MM.1S (cell line): ENCODE data around the gene GPR42.

Experiments
- DNase-seq: peaks from one replicate; pipeline ENCODE4 v3.0.0-alpha.2; 2015
- H2AFZ ChIP-seq: fragments of 300-600 bp; sonication (generic); 2 replicates; pipeline ENCODE4 v1.6.0; 2016; ENCODE audit warnings: antibody characterized with exemption, low read length
- H3F3A ChIP-seq: fragments of 300-600 bp; sonication (generic); 2 replicates; pipeline ENCODE4 v1.6.1; 2016; ENCODE audit warnings: mild to moderate bottlenecking, antibody characterized with exemption, low read length, moderate library complexity, mixed read lengths; ENCODE audit not compliant: insufficient read depth
- H3K27ac ChIP-seq: fragments of 300-600 bp; sonication (generic); 2 replicates; pipeline ENCODE4 v1.5.1; 2016; ENCODE audit warnings: mild to moderate bottlenecking, low read length
- H3K27me3 ChIP-seq: fragments of 300-600 bp; sonication (generic); replicated peaks from 2 replicates; pipeline ENCODE4 v1.6.0; 2016; ENCODE audit warnings: low read length; ENCODE audit not compliant: insufficient read depth
- H3K36me3 ChIP-seq: fragments of 300-600 bp; sonication (generic); replicated peaks from 2 replicates; pipeline ENCODE4 v1.6.1; 2016; ENCODE audit warnings: mild to moderate bottlenecking, low read length, mixed read lengths; ENCODE audit not compliant: insufficient read depth
- H3K4me1 ChIP-seq: fragments of 300-600 bp; sonication (generic); 2 replicates; pipeline ENCODE4 v1.6.1; 2016; ENCODE audit warnings: low read length, mixed read lengths
- H3K4me2 ChIP-seq: fragments of 300-600 bp; sonication (generic); 2 replicates; pipeline ENCODE4 v1.6.0; 2016; ENCODE audit warnings: low read depth, low read length
- H3K4me3 ChIP-seq: fragments of 300-600 bp; sonication (generic); 2 replicates; pipeline ENCODE4 v1.5.1; 2016; ENCODE audit warnings: low read length, mixed read lengths
- H3K79me2 ChIP-seq: fragments of 300-600 bp; sonication (generic); 2 replicates; pipeline ENCODE4 v1.6.1; 2016; ENCODE audit warnings: mixed run types, low read length, mixed read lengths
- H3K9ac ChIP-seq: fragments of 300-600 bp; sonication (generic); 2 replicates; pipeline ENCODE4 v1.6.1; 2016; ENCODE audit warnings: low read length, mixed read lengths
- H3K9me2 ChIP-seq: fragments of 300-600 bp; sonication (generic); replicated peaks from 2 replicates; pipeline ENCODE4 v1.6.1; 2016; ENCODE audit warnings: mild to moderate bottlenecking, low read length, mixed read lengths; ENCODE audit not compliant: insufficient read depth
- H3K9me3 ChIP-seq: fragments of 300-600 bp; sonication (generic); replicated peaks from 2 replicates; pipeline ENCODE4 v1.6.1; 2016; ENCODE audit warnings: mild to moderate bottlenecking, low read length, mixed read lengths; ENCODE audit not compliant: insufficient read depth
- H4K20me1 ChIP-seq: fragments of 300-600 bp; sonication (generic); 2 replicates; pipeline ENCODE4 v1.6.1; 2016; ENCODE audit warnings: mild to moderate bottlenecking, low read length, moderate library complexity, mixed read lengths; ENCODE audit not compliant: insufficient read depth
- EZH2 ChIP-seq: fragments of 300-600 bp; sonication (generic); optimal IDR thresholded peaks from 2 replicates; pipeline ENCODE3; 2017; ENCODE audit warnings: low read depth, mild to moderate bottlenecking, antibody characterized with exemption, low read length, mixed read lengths
- EZH2phosphoT487 ChIP-seq: fragments of 300-600 bp; sonication (generic); IDR thresholded peaks from 2 replicates; pipeline ENCODE4 v1.6.1; 2018; ENCODE audit warnings: antibody characterized with exemption, low read length
- TF ChIP-seq, protein P1 (sequence below): fragments of 300-600 bp; sonication (generic); IDR thresholded peaks from 2 replicates; pipeline ENCODE4 v1.5.1; 2016; ENCODE audit warnings: antibody characterized with exemption, low read length, mixed read lengths

Gene GPR42

GRCh38 chr19:35351411-35352176, 19.3 kb upstream of the GPR42 start:
- H2AFZ ChIP-seq, result no peak overlapping the region
- H3F3A ChIP-seq, result no peaks in the 10 kb centered on the region
- no peaks in the 10 kb centered on the region for H3K36me3 ChIP-seq
- H3K27me3 ChIP-seq, result peaks cover 72% of the 10 kb centered on the region
- H3K79me2 ChIP-seq, result no peaks in the 10 kb centered on the region
- no peak for DNase-seq
- TF ChIP-seq EZH2phosphoT487 (no peak), EZH2 (no peak)
- TF ChIP-seq, protein P1, sequence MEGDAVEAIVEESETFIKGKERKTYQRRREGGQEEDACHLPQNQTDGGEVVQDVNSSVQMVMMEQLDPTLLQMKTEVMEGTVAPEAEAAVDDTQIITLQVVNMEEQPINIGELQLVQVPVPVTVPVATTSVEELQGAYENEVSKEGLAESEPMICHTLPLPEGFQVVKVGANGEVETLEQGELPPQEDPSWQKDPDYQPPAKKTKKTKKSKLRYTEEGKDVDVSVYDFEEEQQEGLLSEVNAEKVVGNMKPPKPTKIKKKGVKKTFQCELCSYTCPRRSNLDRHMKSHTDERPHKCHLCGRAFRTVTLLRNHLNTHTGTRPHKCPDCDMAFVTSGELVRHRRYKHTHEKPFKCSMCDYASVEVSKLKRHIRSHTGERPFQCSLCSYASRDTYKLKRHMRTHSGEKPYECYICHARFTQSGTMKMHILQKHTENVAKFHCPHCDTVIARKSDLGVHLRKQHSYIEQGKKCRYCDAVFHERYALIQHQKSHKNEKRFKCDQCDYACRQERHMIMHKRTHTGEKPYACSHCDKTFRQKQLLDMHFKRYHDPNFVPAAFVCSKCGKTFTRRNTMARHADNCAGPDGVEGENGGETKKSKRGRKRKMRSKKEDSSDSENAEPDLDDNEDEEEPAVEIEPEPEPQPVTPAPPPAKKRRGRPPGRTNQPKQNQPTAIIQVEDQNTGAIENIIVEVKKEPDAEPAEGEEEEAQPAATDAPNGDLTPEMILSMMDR, result no peak
- no peak overlapping the region for H3K9ac ChIP-seq
- H3K4me3 ChIP-seq, result no peak overlapping the region
- H3K27ac ChIP-seq, result no peak overlapping the region
- no peaks in the 10 kb centered on the region for H3K9me2 ChIP-seq
- H3K4me2 ChIP-seq, result no peak overlapping the region
- H3K4me1 ChIP-seq, result no peaks in the 10 kb centered on the region
- H4K20me1 ChIP-seq, result no peaks in the 10 kb centered on the region
- no peaks in the 10 kb centered on the region for H3K9me3 ChIP-seq

- H3K4me3 ChIP-seq, result no peak overlapping the region
- no peaks in the 10 kb centered on the region for H3F3A ChIP-seq
- H3K27ac ChIP-seq, result no peak overlapping the region
- no peak for DNase-seq
- H4K20me1 ChIP-seq, result no peaks in the 10 kb centered on the region
- peaks cover 66% of the 10 kb centered on the region for H3K27me3 ChIP-seq
- H3K9ac ChIP-seq, result no peak overlapping the region
- H3K79me2 ChIP-seq, result no peaks in the 10 kb centered on the region
- no peak overlapping the region for H2AFZ ChIP-seq
- no peak for TF ChIP-seq EZH2phosphoT487
- TF ChIP-seq, protein P1, result no peak
- TF ChIP-seq EZH2, result no peak
- H3K36me3 ChIP-seq, result no peaks in the 10 kb centered on the region
- H3K4me2 ChIP-seq, result no peak overlapping the region
- no peaks in the 10 kb centered on the region for H3K9me2 ChIP-seq
- H3K9me3 ChIP-seq, result no peaks in the 10 kb centered on the region
- no peaks in the 10 kb centered on the region for H3K4me1 ChIP-seq
Measured at GRCh38 chr19:35352177-35352447, 18.8 kb upstream of the GPR42 start.

GRCh38 chr19:35352448-35353304, 18.2 kb upstream of the GPR42 start:
- DNase-seq, result peak; percentile 59
- TF ChIP-seq EZH2phosphoT487 (no peak), EZH2 (no peak)
- TF ChIP-seq, protein P1, result peak; percentile 77
- no peak overlapping the region for H3K4me3 ChIP-seq
- H3K9me2 ChIP-seq, result no peaks in the 10 kb centered on the region
- H4K20me1 ChIP-seq, result no peaks in the 10 kb centered on the region
- no peak overlapping the region for H3K27ac ChIP-seq
- H3K27me3 ChIP-seq, result peaks cover 64% of the 10 kb centered on the region
- H3K4me1 ChIP-seq, result no peaks in the 10 kb centered on the region
- no peak overlapping the region for H3K9ac ChIP-seq
- no peaks in the 10 kb centered on the region for H3F3A ChIP-seq
- H3K9me3 ChIP-seq, result no peaks in the 10 kb centered on the region
- no peaks in the 10 kb centered on the region for H3K79me2 ChIP-seq
- H3K36me3 ChIP-seq, result no peaks in the 10 kb centered on the region
- no peak overlapping the region for H2AFZ ChIP-seq
- H3K4me2 ChIP-seq, result peak overlapping the region; percentile 7
